Left ventricle myocardium inferior (tissue), 1 donor: ENCODE measurements around the gene SRSF4. TPM values are rescaled to one million over a fixed set of nuclear protein-coding genes. Genes with fewer than 3 reads are reported as not detected.

Source experiments
- DNase-seq: peaks from one replicate; pipeline ENCODE4 v3.0.0-alpha.2; 2020
- H3K27ac ChIP-seq: fragments of 200-600 bp; replicated peaks from 2 replicates; pipeline ENCODE4 v1.8.0; 2021
- H3K27me3 ChIP-seq: fragments of 200-600 bp; 2 replicates; pipeline ENCODE4 v1.8.0; 2021; ENCODE audit warnings: low read depth
- H3K36me3 ChIP-seq: fragments of 200-600 bp; 2 replicates; pipeline ENCODE4 v1.8.0; 2021
- H3K4me1 ChIP-seq: fragments of 200-600 bp; 2 replicates; pipeline ENCODE4 v1.8.0; 2021
- H3K4me3 ChIP-seq: fragments of 200-600 bp; 2 replicates; pipeline ENCODE4 v1.8.0; 2021; ENCODE audit warnings: mild to moderate bottlenecking, moderate library complexity
- H3K9me3 ChIP-seq: fragments of 200-600 bp; replicated peaks from 2 replicates; pipeline ENCODE4 v1.8.0; 2021
- CTCF ChIP-seq: fragments of 200-600 bp; IDR thresholded peaks from 2 replicates; pipeline ENCODE4 v1.8.0; 2021; ENCODE audit warnings: antibody characterized with exemption, mild to moderate bottlenecking, borderline replicate concordance
- intact Hi-C: fragments of 100-400 bp; cut with micrococcal nuclease; formaldehyde crosslinking; loops from one replicate; pipeline ENCODE4 v1.11.0; 2022
- long read RNA-seq: library from polyadenylated mRNA; unstranded; transcript quantifications from one replicate; pipeline ENCODE4 v2.0.0, GENCODE V29; 2021
- total RNA-seq: library from RNA; stranded (reverse); fragmentation: NEBNext Ultra II Directional; extraction: Animal tissue kit (Norgen Biotek cat#: 25700); gene quantifications from one replicate; pipeline ENCODE4 v1.2.1, GENCODE V29; 2021
- donor health status: DM: no; HTN: yes; CAD: no; lungs with severe emphysema.

The SRSF4 gene
- total RNA-seq = 51.1 TPM
- long read RNA-seq, transcript SRSF4-201 (6 exons, 2,387 nt) = major isoform, 168 of 188 reads
- long read RNA-seq, partial matches to known transcripts = 3 of 188 reads
- long read RNA-seq, other reads (novel, unspliced or antisense) = 15 of 188 reads

- Histone ChIP-seq H3K36me3 (peaks cover 6% of the 10 kb centered on the region), H3K9me3 (no peaks in the 10 kb centered on the region), H3K4me1 (peaks cover 58% of the 10 kb centered on the region), H3K27me3 (no peaks in the 10 kb centered on the region), H3K4me3 (peak within 1 kb of the TSS; percentile 99), H3K27ac (peak within 1 kb of the TSS; percentile 100)
- intact Hi-C loops = no loop called here
- peak; percentile 99 for DNase-seq
- TF ChIP-seq CTCF = peak; percentile 72
Observed at GRCh38 chr1:29181413-29182225, at the start of gene SRSF4. Gene SRSF4, minus strand, starts transcription at chr1:29181900. Its CDS starts 148 bp downstream, at chr1:29181752.

GRCh38 chr1:29230553-29231378 is 49.1 kb upstream of the SRSF4 start, which contains the start of gene MECR:
Gene MECR, minus strand, starts transcription at chr1:29230934. Its CDS starts 28 bp downstream, at chr1:29230906.
- peak; percentile 94 for DNase-seq
- intact Hi-C loops = no loop called here
- H3K27ac ChIP-seq = peak within 1 kb of the TSS; percentile 82
- no peaks in the 10 kb centered on the region for H3K36me3 ChIP-seq
- H3K4me1 ChIP-seq = peaks cover 20% of the 10 kb centered on the region
- peak within 1 kb of the TSS; percentile 92 for H3K4me3 ChIP-seq
- peak; percentile 35 for TF ChIP-seq CTCF
- H3K9me3 ChIP-seq = no peaks in the 10 kb centered on the region
- no peaks in the 10 kb centered on the region for H3K27me3 ChIP-seq

- Histone ChIP-seq H3K4me1 (peaks cover 20% of the 10 kb centered on the region), H3K9me3 (no peaks in the 10 kb centered on the region), H3K36me3 (peaks cover 3% of the 10 kb centered on the region), H3K4me3 (peak overlapping the region; percentile 92), H3K27ac (peak overlapping the region; percentile 82), H3K27me3 (no peaks in the 10 kb centered on the region)
- TF ChIP-seq CTCF = no peak
- DNase-seq = no peak
- intact Hi-C loops = no loop called here
Observed at GRCh38 chr1:29230204-29230552, 48.5 kb upstream of the SRSF4 start.

GRCh38 chr1:29227511-29227910 is 45.8 kb upstream of the SRSF4 start:
- Histone ChIP-seq H3K9me3 (no peaks in the 10 kb centered on the region), H3K36me3 (peaks cover 20% of the 10 kb centered on the region), H3K4me1 (peaks cover 20% of the 10 kb centered on the region), H3K27ac (no peak overlapping the region), H3K27me3 (no peaks in the 10 kb centered on the region), H3K4me3 (no peak overlapping the region)
- DNase-seq = no peak
- intact Hi-C loops = no loop called here
- no peak for TF ChIP-seq CTCF

GRCh38 chr1:29225361-29225760 is 43.7 kb upstream of the SRSF4 start:
- Histone ChIP-seq H3K4me1 (peaks cover 10% of the 10 kb centered on the region), H3K27ac (no peak overlapping the region), H3K36me3 (peaks cover 26% of the 10 kb centered on the region), H3K9me3 (no peaks in the 10 kb centered on the region), H3K4me3 (no peak overlapping the region), H3K27me3 (no peaks in the 10 kb centered on the region)
- no peak for DNase-seq
- no peak for TF ChIP-seq CTCF
- intact Hi-C loops = no loop called here
